HepG2 (cell line): ENCODE data around the gene NAV2.

Experiments used
- ATF4 ChIP-seq, 2 experiments: fragments of 450-650 bp in 1 of 2; sonication (generic) in 1 of 2; formaldehyde crosslinking; IDR thresholded peaks; 2 replicates each; pipeline versions ENCODE4 v1.5.0 to v1.8.0; 2020 to 2022; ENCODE audit warnings: mild to moderate bottlenecking in 1 of 2, missing genetic modification reagents in 1 of 2
- CTCF ChIP-seq: sonication (generic); formaldehyde crosslinking; IDR thresholded peaks from 2 replicates; pipeline ENCODE4 v1.5.0; 2020; ENCODE audit warnings: mild to moderate bottlenecking, missing genetic modification reagents, moderate library complexity
- EP300 ChIP-seq, 3 experiments: sonication (generic) in 1 of 3; formaldehyde crosslinking in 1 of 3; IDR thresholded peaks; 2 replicates each; pipeline versions ENCODE4 v1.5.1 to v1.6.1; 2011 to 2020; ENCODE audit warnings: low read depth in 2 of 3, low read length in 2 of 3, borderline replicate concordance in 1 of 3, improper control_type of control experiment in 1 of 3, mild to moderate bottlenecking in 1 of 3, missing genetic modification reagents in 1 of 3, moderate library complexity in 1 of 3
- EZH2 ChIP-seq: conservative IDR thresholded peaks from 2 replicates; pipeline ENCODE4 v1.6.1; 2012; ENCODE audit warnings: mild to moderate bottlenecking, low read depth, low read length, moderate library complexity
- HBP1 ChIP-seq: IDR thresholded peaks from 2 replicates; pipeline ENCODE4 v1.6.1; 2016; ENCODE audit warnings: low read depth, control low read depth
- HNRNPK ChIP-seq: fragments of 200-400 bp; formaldehyde crosslinking; IDR thresholded peaks from 2 replicates; pipeline ENCODE4 v1.6.1; 2018; ENCODE audit warnings: low read length, low read depth, moderate library complexity, mild to moderate bottlenecking; ENCODE audit not compliant: poor library complexity, severe bottlenecking
- JUN ChIP-seq: sonication (generic); formaldehyde crosslinking; IDR thresholded peaks from 2 replicates; pipeline ENCODE4 v1.4.0; 2020; ENCODE audit warnings: mild to moderate bottlenecking, missing genetic modification reagents
- KMT2B ChIP-seq: IDR thresholded peaks from 2 replicates; pipeline ENCODE4 v1.6.1; 2016; ENCODE audit warnings: missing genetic modification reagents, missing compliant biosample characterization
- MAFF ChIP-seq: IDR thresholded peaks from 2 replicates; pipeline ENCODE4 v1.6.1; 2011; ENCODE audit warnings: low read depth, low read length, improper control_type of control experiment
- NFE2L2 ChIP-seq: fragments of 150-350 bp; IDR thresholded peaks from 2 replicates; pipeline ENCODE4 v1.6.1; 2014; ENCODE audit warnings: low read length
- RFX5 ChIP-seq: IDR thresholded peaks from 2 replicates; pipeline ENCODE4 v1.6.1; 2011; ENCODE audit warnings: low read depth, low read length, improper control_type of control experiment
- SIX4 ChIP-seq: sonication (generic); formaldehyde crosslinking; IDR thresholded peaks from 2 replicates; pipeline ENCODE4 v1.4.0; 2020; ENCODE audit warnings: missing genetic modification reagents
- TRIM24 ChIP-seq: sonication (generic); formaldehyde crosslinking; IDR thresholded peaks from 2 replicates; pipeline ENCODE4 v1.8.0; 2022; ENCODE audit warnings: mild to moderate bottlenecking, missing genetic modification reagents
- ZNF230 ChIP-seq: sonication (generic); formaldehyde crosslinking; IDR thresholded peaks from 2 replicates; pipeline ENCODE4 v1.4.0; 2020; ENCODE audit warnings: mild to moderate bottlenecking, missing genetic modification reagents

GRCh38 chr11:20068691-20069090 is 356.1 kb downstream of the NAV2 start:
- TF ChIP-seq HBP1 (no peak), EZH2 (no peak), JUN (CRISPR knock-in tag) (no peak), RFX5 (no peak), HNRNPK (no peak), CTCF (CRISPR knock-in tag) (no peak), ATF4 (CRISPR knock-in tag; IDR thresholded peaks at IDR 0.05) (no peak), EP300 (IDR thresholded peaks at IDR 0.05; ENCODE audit: low read depth in 2 of 2, low read length in 2 of 2) (no peak), EP300 (CRISPR knock-in tag; IDR thresholded peaks at IDR 0.05; ENCODE audit: borderline replicate concordance) (no peak), KMT2B (CRISPR knock-in tag) (no peak), SIX4 (CRISPR knock-in tag) (no peak), NFE2L2 (no peak), TRIM24 (CRISPR knock-in tag) (no peak), MAFF (no peak), ZNF230 (CRISPR knock-in tag) (no peak)
